Fibroblast of gingiva (primary cell): ENCODE data around the gene TSPAN1.

Source experiments
- DNase-seq: peaks from one replicate; pipeline ENCODE4 v3.0.0-alpha.2; 2011; ENCODE audit warnings: low read depth

TSPAN1 gene

GRCh38 chr1:46160212-46160611, 14.7 kb upstream of the TSPAN1 start:
- no peak for DNase-seq

- DNase-seq, result no peak
These were observed 8.1 kb upstream of the TSPAN1 start for GRCh38 chr1:46166521-46167462.

- DNase-seq, result no peak
These were observed 6.4 kb upstream of the TSPAN1 start for GRCh38 chr1:46168477-46168876.

- no peak for DNase-seq
These were observed 5.0 kb upstream of the TSPAN1 start for GRCh38 chr1:46169811-46170454.

- no peak for DNase-seq
These were observed 3.5 kb upstream of the TSPAN1 start for GRCh38 chr1:46171351-46171750.

GRCh38 chr1:46171871-46172270, 3.0 kb upstream of the TSPAN1 start:
- DNase-seq, result no peak

GRCh38 chr1:46172321-46172720, 2.6 kb upstream of the TSPAN1 start:
- DNase-seq, result no peak

GRCh38 chr1:46173361-46173856, 1.5 kb upstream of the TSPAN1 start:
- no peak for DNase-seq

GRCh38 chr1:46175243-46175642, 356 bp downstream of the TSPAN1 start:
- no peak for DNase-seq

- no peak for DNase-seq
These were observed 1.5 kb downstream of the TSPAN1 start, which contains the start of gene P3R3URF for GRCh38 chr1:46176211-46176865. Gene P3R3URF (minus strand): TSS chr1:46176488. CDS start chr1:46176471, 17 bp downstream.

- peak; percentile 79 for DNase-seq
These were observed 4.5 kb downstream of the TSPAN1 start for GRCh38 chr1:46179138-46180081.

GRCh38 chr1:46180082-46180616, 5.3 kb downstream of the TSPAN1 start:
- DNase-seq, result no peak

GRCh38 chr1:46181343-46182260, 6.7 kb downstream of the TSPAN1 start:
- DNase-seq, result peak; percentile 83

- DNase-seq, result peak; percentile 98
These were observed 8.4 kb downstream of the TSPAN1 start for GRCh38 chr1:46183079-46183847.

- DNase-seq, result no peak
These were observed 9.2 kb downstream of the TSPAN1 start for GRCh38 chr1:46183926-46184557.

GRCh38 chr1:46184920-46185658, 10.2 kb downstream of the TSPAN1 start:
- DNase-seq, result no peak

- no peak for DNase-seq
These were observed 11.2 kb downstream of the TSPAN1 start for GRCh38 chr1:46186076-46186475.
